Activated T-cell treated with anti-CD3 and anti-CD28 coated beads for 24 hours (primary cell): ENCODE measurements around the gene PALM.
A peak's percentile ranks its signal among the peaks of the same experiment; 100 is the strongest.

Experiments used
- DNase-seq: peaks from one replicate; pipeline ENCODE4 v3.0.0-alpha.2; 2020; ENCODE audit warnings: low read depth

Gene PALM

DNA sequence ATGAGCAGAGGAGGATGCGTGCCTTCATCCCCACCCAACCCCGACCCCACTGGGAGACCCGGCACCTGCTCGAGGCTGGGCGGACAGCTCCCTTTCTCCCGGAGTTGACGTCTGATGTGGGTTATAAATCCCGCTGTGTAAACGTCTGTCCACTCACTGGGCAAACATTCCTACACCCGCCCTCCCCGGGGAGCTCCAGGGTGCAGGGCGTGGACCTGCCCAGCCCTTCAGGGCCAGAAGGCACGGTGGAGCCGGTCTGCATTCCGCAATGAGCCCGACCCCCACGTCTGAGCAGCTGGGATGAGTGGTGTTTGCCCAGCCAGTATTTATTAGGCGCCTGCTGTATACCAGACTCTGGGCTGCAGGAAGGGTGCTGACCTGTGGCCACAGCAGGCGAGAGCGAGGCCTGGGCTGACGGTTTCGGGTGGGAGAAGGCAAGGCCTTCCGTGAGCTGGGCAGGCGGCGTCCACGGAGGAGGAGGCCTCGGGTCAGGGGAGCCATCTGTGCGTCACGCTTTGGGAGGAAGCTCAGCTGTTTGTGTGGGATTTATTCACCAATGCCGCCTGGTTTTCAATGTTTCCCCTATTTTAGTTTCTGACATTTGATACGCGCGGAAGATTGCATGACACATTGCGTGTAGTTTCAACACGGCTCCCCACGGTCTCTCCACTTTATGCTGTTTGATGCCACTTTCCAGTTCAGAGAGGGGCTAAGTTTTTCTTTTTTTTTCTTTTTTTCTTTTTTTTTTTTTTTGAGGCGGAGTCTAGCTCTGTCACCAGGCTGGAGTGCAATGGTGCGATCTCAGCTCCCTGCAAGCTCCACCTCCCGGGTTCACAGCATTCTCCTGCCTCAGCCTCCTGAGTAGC lies 44.1 kb downstream of the PALM start:
- no peak for DNase-seq

GRCh38 chr19:754530-754929 lies 45.8 kb downstream of the PALM start:
- no peak for DNase-seq

DNA sequence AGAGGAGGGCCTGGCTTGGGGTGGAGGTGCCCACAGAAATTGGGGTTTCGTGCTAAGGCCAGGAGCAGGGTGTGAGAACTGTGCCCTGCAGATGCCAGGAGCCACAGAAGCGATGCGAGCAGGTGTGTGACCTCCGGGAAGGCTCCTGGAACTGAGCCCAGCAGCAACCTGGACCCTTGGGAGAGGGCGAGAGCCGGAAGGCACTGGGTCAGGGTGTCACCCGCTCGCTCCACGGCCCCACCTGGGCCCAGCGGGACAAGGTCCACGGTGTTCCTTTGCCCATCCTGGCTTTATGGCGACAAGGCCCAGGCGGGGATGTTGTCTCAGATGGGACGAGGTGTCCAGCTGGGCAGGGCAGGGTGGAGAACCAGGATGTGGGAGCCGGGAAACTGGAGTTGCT lies 46.3 kb downstream of the PALM start:
- no peak for DNase-seq

DNA sequence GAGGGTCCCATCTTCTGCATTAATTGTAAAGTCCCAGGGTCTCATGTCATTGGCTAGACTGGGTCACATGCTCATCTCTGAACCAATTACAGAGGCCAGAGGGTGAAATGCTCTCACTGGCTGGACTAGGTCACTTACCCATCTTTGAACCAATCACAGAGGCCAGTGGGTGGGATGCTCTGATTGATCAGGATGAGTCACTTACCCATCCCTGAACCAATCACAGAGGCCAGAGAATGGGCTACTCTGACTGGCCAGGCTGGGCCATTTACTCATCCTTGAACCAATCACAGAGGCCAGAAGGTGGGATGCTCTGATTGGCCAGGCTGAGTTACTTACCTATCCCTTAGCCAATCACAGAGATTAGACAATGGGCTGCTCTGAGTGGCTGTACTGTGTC lies 47.5 kb downstream of the PALM start:
- peak; percentile 11 for DNase-seq

DNA sequence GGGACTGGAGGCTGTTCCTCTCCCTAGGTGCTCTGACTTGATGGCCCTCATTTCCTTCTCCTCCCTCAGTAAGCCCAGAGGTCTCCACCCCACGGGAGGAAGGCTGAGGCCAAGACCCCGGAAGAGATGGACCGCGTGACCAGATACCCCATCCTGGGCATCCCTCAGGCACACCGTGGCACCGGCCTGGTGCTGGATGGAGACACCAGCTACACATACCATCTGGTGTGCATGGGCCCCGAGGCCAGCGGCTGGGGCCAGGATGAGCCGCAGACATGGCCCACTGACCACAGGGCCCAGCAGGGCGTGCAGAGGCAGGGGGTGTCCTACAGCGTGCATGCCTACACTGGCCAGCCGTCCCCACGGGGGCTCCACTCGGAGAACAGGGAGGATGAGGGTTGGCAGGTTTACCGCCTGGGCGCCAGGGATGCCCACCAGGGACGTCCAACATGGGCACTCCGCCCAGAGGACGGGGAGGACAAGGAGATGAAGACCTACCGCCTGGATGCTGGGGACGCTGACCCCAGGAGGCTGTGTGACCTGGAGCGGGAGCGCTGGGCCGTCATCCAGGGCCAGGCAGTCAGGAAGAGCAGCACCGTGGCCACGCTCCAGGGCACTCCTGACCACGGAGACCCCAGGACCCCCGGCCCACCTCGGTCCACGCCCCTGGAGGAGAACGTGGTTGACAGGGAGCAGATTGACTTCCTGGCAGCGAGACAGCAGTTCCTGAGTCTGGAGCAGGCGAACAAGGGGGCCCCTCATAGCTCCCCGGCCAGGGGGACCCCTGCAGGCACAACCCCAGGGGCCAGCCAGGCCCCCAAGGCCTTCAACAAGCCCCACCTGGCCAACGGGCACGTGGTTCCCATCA lies 48.3 kb downstream of the PALM start:
- DNase-seq, result no peak

DNA sequence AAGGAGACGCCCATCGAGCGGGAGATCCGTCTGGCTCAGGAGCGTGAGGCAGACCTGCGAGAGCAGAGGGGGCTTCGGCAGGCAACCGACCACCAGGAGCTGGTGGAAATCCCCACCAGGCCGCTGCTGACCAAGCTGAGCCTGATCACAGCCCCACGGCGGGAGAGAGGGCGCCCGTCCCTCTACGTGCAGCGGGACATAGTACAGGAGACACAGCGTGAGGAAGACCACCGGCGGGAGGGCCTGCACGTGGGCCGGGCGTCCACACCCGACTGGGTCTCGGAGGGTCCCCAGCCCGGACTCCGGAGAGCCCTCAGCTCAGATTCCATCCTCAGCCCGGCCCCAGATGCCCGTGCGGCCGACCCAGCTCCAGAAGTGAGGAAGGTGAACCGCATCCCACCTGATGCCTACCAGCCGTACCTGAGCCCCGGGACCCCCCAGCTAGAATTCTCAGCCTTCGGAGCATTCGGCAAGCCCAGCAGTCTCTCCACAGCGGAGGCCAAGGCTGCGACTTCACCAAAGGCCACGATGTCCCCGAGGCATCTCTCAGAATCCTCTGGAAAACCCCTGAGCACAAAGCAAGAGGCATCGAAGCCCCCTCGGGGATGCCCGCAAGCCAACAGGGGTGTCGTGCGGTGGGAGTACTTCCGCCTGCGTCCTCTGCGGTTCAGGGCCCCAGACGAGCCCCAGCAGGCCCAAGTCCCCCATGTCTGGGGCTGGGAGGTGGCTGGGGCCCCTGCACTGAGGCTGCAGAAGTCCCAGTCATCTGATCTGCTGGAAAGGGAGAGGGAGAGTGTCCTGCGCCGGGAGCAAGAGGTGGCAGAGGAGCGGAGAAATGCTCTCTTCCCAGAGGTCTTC lies 49.3 kb downstream of the PALM start:
- no peak for DNase-seq

GRCh38 chr19:763181-763580 lies 54.4 kb downstream of the PALM start:
- DNase-seq, result no peak

- no peak for DNase-seq
Observed at GRCh38 chr19:763869-764268, 55.1 kb downstream of the PALM start.

GRCh38 chr19:764301-764700 lies 55.6 kb downstream of the PALM start:
- no peak for DNase-seq

DNA sequence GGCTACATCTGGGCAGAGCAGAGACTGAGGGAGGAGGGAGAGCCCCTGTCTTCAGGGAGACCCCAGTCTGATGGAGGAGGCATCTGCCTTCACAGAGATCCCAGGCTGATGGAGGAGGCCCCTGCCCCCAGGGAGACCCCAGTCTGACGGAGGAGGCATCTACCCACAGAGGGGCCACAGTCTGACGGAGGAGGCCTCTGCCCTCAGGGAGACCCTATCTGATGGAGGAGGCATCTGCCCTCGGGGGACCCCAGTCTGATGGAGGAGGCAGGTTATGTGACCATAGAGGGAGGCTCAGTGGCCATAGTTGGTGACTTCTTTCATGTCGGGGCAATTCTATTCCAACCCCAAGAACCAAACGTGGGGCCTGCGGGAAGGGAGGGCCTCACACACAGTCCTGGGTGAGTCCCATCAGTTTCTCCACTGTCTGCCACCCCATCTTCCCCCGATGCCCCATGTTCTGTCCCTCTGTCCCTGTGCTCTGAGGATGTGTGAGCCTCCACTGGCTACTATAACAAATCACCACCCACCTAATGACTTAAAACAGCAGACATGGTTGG lies 56.5 kb downstream of the PALM start:
- DNase-seq, result no peak

DNA sequence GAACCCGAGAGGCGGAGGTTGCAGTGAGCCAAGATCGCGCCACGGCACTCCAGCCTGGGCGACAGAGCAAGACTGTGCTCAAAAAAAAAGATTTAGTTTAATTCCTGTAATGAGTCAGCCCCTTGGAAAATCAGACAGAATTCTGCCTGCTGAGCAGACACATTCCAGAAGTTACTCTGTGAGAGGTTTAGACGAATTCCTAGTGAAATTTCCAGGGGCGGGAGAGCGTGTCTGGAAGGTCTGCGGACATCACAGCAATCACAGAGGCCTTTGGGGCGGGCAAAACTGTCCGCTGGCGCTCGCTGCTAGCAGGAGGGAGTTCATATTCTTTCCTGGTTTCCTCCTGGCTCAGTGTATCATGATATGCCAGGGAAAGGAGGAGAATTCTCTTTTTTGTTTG lies 59.7 kb downstream of the PALM start:
- DNase-seq, result no peak

DNA sequence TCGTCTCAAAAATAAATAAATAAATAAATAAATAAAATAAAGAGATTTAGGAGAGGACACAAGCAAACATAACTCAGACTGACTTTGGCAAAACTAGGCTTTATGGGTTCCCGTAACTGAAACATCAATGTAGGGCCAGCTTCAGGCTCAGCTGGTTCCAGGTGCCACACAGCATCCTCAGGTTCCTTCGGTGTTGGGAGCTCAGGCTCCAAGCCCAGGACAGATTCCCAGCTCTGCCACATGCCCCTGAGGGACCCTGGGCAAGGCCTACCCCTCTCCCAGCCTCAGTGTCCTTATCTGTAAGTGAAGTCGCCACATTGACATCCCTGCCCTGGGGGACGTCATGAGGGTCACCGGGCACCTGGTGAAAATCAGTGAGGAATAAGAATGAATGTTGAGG lies 60.9 kb downstream of the PALM start:
- no peak for DNase-seq

GRCh38 chr19:771332-771785 lies 62.6 kb downstream of the PALM start:
- DNase-seq, result no peak

- DNase-seq, result no peak
Observed at GRCh38 chr19:772063-772462, 63.3 kb downstream of the PALM start.

DNA sequence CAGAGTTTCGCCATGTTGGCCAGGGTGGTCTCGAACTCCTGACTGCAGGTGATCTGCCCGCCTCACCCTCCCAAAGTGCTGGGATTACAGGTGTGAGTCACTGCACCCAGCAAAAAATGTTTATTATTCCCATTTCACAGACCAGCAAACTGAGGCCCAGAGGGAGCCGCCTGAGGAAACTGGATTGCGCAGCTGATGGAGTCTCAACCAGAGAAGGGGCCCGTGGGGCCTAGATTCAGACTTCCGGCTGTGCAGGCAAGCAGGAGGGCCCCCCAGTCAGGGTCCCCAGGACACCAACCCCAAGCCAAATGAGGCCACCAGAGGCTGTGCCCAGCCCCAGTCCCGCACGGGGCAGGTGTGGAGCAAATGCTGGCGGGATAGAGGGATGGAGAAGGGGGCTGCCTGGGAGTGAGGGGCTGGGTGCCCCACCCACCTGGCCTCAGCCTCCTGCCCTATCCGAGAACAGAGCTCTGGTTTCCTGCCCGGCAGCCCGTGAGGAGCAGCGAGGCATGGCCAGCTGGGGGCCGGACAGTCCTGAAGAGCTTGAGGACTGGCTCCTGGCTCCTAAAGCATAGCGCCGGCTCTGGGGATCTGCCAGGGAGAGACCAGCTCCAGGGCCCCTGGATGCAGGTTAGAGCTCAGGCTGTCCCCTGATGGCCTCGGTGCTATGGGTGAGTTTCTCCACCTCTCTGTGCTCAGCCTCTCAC lies 64.1 kb downstream of the PALM start:
- DNase-seq, result no peak

DNA sequence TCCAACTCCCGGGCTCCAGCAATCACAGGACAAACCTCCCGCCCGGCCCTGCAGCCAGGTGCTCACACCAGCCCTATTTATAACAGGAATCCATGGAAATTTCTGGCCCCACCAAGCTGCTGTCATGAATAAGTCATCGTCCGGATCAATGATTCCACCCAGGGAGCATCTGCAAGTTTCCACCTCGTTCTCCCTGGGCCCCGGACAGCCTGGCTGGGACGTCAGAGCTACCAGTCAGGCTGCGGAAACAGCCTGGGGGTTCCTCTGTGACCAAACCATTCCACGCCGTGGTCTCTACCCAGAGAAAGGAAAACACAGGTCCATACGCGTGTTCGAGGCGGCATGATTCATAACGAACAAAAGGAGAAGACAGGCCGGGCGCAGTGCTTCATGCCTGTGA lies 67.8 kb downstream of the PALM start:
- no peak for DNase-seq

GRCh38 chr19:778910-779653 lies 70.3 kb downstream of the PALM start:
- DNase-seq, result no peak

GRCh38 chr19:780935-781334 lies 72.2 kb downstream of the PALM start:
- no peak for DNase-seq

DNA sequence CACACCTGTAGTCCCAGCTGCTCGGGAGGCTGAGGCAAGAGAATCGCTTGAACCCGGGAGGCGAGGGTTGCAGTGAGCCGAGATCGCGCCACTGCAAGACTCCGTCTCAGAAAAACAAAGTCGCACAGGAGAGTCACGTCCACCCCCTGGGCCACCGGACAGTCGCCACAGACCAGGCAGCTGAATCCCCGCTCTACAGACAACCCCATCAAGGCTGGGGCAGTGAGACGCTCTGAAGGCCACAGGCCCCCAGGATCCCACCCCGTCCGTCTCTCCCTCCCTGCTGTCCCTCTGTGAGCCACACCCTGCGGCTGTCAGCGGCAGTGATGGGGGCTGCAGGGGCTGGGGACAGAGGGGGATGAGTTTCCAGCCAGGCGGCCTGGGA lies 73.1 kb downstream of the PALM start:
- DNase-seq, result no peak

DNA sequence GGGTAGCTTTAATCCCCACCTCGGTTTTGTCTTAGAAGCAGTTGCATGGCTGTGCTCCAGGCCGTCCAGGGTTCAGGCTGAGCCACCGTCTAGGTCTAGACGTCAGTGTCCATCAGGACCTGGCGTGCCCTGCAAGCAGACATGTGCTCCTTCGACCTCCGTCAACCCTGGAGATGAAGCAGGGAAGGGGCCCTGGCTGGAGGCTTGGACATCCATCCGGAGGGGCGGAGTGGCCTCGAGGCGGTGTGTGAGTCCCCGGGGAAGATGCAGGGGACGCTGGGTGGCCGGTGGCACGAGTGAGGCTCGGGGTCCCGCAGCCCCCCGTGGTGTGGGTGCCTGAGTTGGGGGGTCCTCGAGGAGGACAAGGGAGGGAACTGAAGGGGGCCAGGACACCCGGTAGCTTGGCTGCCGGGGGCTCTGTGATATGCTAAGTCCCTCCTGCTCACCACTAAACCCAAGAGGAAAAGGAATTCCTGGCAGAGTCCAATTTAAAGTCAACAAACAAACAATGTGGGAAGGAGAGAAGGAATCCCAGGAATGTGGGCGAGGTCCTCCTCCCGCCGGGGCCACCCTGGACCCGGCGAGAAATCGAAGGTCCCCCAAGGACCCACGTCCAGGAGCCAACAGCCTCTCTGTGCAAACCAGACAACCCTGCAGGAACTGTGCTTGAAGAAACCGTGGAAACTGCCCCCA lies 73.6 kb downstream of the PALM start:
- DNase-seq, result no peak
